CD14-positive monocyte (primary cell): ENCODE measurements around the gene TGFB1I1. TPM values are rescaled to one million over a fixed set of nuclear protein-coding genes. Genes with fewer than 3 reads are reported as not detected.
"Not testable (repeated sequence)": the region's sequence is repeated elsewhere in the genome, so short reads cannot be mapped to it uniquely, and the experiment has no call there.

Experiments used
- DNase-seq, 3 donors: peaks; one replicate each; pipeline ENCODE4 v3.0.0-alpha.2; 2011 to 2022
- H2AFZ ChIP-seq: 2 replicates; pipeline ENCODE4 v1.6.0; 2012; ENCODE audit warnings: mild to moderate bottlenecking, low read depth, low read length, inconsistent platforms; ENCODE audit not compliant: insufficient read depth, poor library complexity, severe bottlenecking
- H3K27ac ChIP-seq, 2 donors: 1 replicate in 1 of 2; 2 replicates in 1 of 2; pipeline ENCODE4 v1.5.1; 2012 to 2013; ENCODE audit warnings: low read length in 2 of 2, control low read depth in 1 of 2, inconsistent platforms in 1 of 2, low read depth in 1 of 2, mild to moderate bottlenecking in 1 of 2
- H3K27me3 ChIP-seq, 2 donors: one replicate each; pipeline versions ENCODE4 v1.6.0 to v1.6.1; 2011 to 2013; ENCODE audit warnings: low read length in 2 of 2; ENCODE audit not compliant: control insufficient read depth in 2 of 2, insufficient read depth in 2 of 2
- H3K36me3 ChIP-seq, 2 donors: replicated peaks in 1 of 2; 1 replicate in 1 of 2; 2 replicates in 1 of 2; pipeline versions ENCODE4 v1.5.1 to v1.6.1; 2012 to 2013; ENCODE audit warnings: low read length in 2 of 2, control low read depth in 1 of 2, inconsistent platforms in 1 of 2, mild to moderate bottlenecking in 1 of 2; ENCODE audit not compliant: insufficient read depth in 2 of 2, control insufficient read depth in 1 of 2
- H3K4me1 ChIP-seq, 2 donors: 1 replicate in 1 of 2; 2 replicates in 1 of 2; pipeline versions ENCODE4 v1.5.1 to v1.6.1; 2012 to 2013; ENCODE audit warnings: low read length in 2 of 2, control low read depth in 1 of 2, inconsistent platforms in 1 of 2, mild to moderate bottlenecking in 1 of 2, moderate library complexity in 1 of 2; ENCODE audit not compliant: insufficient read depth in 2 of 2, control insufficient read depth in 1 of 2
- H3K4me2 ChIP-seq: replicated peaks from 2 replicates; pipeline ENCODE3; 2012; ENCODE audit warnings: low read length, moderate library complexity, mild to moderate bottlenecking; ENCODE audit not compliant: poor library complexity, severe bottlenecking; ENCODE audit errors: extremely low read depth
- H3K4me3 ChIP-seq, 3 experiments: fragments of 200-600 bp in 1 of 3; sonication (generic) in 1 of 3; replicated peaks in 1 of 3; 1 replicate in 2 of 3; 2 replicates in 1 of 3; pipeline ENCODE4 v1.5.1; 2011 to 2013; ENCODE audit warnings: low read length in 3 of 3, mild to moderate bottlenecking in 3 of 3, control low read depth in 2 of 3, low read depth in 2 of 3, inconsistent platforms in 1 of 3, moderate library complexity in 1 of 3
- H3K79me2 ChIP-seq: 2 replicates; pipeline ENCODE4 v1.6.0; 2012; ENCODE audit warnings: mild to moderate bottlenecking, control low read depth, inconsistent platforms, low read length, moderate library complexity; ENCODE audit not compliant: insufficient read depth
- H3K9ac ChIP-seq: 2 replicates; pipeline ENCODE4 v1.6.0; 2017; ENCODE audit warnings: low read length, mild to moderate bottlenecking; ENCODE audit not compliant: insufficient read depth, poor library complexity, severe bottlenecking
- H3K9me3 ChIP-seq, 2 donors: replicated peaks in 1 of 2; 1 replicate in 1 of 2; 2 replicates in 1 of 2; pipeline versions ENCODE4 v1.5.1 to v1.6.1; 2012 to 2013; ENCODE audit warnings: low read length in 2 of 2, control low read depth in 1 of 2; ENCODE audit not compliant: control insufficient read depth in 1 of 2, insufficient read depth in 1 of 2
- H4K20me1 ChIP-seq: 2 replicates; pipeline ENCODE4 v1.6.0; 2012; ENCODE audit warnings: mild to moderate bottlenecking, low read length, control low read depth, moderate library complexity; ENCODE audit not compliant: insufficient read depth
- H3K27ac Mint-ChIP-seq, 7 donors: one replicate each; pipeline ENCODE4 v1.8.0; 2020; ENCODE audit warnings: mild to moderate bottlenecking in 7 of 7, mixed read lengths in 7 of 7, moderate library complexity in 6 of 7, inconsistent platforms in 2 of 7
- H3K27me3 Mint-ChIP-seq, 3 donors: one replicate each; pipeline ENCODE4 v1.8.0; 2021 to 2022; ENCODE audit warnings: low read depth in 3 of 3, mild to moderate bottlenecking in 3 of 3, mixed read lengths in 3 of 3, moderate library complexity in 3 of 3, inconsistent platforms in 1 of 3
- H3K36me3 Mint-ChIP-seq, 2 donors: one replicate each; pipeline ENCODE4 v1.8.0; 2020; ENCODE audit warnings: mixed read lengths in 2 of 2, inconsistent platforms in 1 of 2, mild to moderate bottlenecking in 1 of 2
- H3K4me1 Mint-ChIP-seq: one replicate; pipeline ENCODE4 v1.8.0; 2020; ENCODE audit warnings: mild to moderate bottlenecking, mixed read lengths
- H3K4me3 Mint-ChIP-seq, 2 donors: one replicate each; pipeline ENCODE4 v1.8.0; 2020; ENCODE audit warnings: mild to moderate bottlenecking in 2 of 2, mixed read lengths in 2 of 2, moderate library complexity in 1 of 2
- H3K9me3 Mint-ChIP-seq, 7 donors: one replicate each; pipeline ENCODE4 v1.8.0; 2020 to 2022; ENCODE audit warnings: mixed read lengths in 7 of 7, mild to moderate bottlenecking in 6 of 7, moderate library complexity in 6 of 7, inconsistent platforms in 2 of 7
- CTCF ChIP-seq: fragments of 200-600 bp; IDR thresholded peaks from one replicate; pipeline ENCODE4 v1.8.0; 2022; ENCODE audit warnings: antibody characterized with exemption, mild to moderate bottlenecking
- WGBS: methylation state at CpG from one replicate; pipeline ENCODE4 v1.1.5; 2013; ENCODE audit warnings: missing lambda C conversion rate; ENCODE audit not compliant: insufficient coverage; 5-methylcytosine and 5-hydroxymethylcytosine counted together
- intact Hi-C, 2 donors: fragments of 100-400 bp; cut with micrococcal nuclease; formaldehyde crosslinking; loops; one replicate each; pipeline versions ENCODE4 v1.15.0 to v1.15.1; 2023
- polyA plus RNA-seq, 3 donors: library from polyadenylated mRNA; depleted of rRNA in 1 of 3; unstranded in 2 of 3; stranded (reverse) in 1 of 3; fragments of 300-500 nt in 2 of 3; fragments of >200 nt in 1 of 3; fragmentation: Illumina TruSeq in 2 of 3; gene quantifications; 1 replicate in 2 of 3; 2 replicates in 1 of 3; pipeline ENCODE4 v1.2.3, GENCODE V29; 2012 to 2021

TGFB1I1 gene
- polyA plus RNA-seq, 3 donors: 0.11 to 0.16 TPM; not detected in 1

GRCh38 chr16:31441956-31442355, 30.0 kb upstream of the TGFB1I1 start:
- Histone ChIP-seq H3K4me3 (no peak overlapping the region), H3K4me1 (peaks cover 0 to 4% of the 10 kb centered on the region in 2 donors), H4K20me1 (no peaks in the 10 kb centered on the region), H3K27ac (no peak overlapping the region), H3K4me2 (no peak overlapping the region), H3K36me3 (no peaks in the 10 kb centered on the region), H3K9ac (no peak overlapping the region), H3K79me2 (no peaks in the 10 kb centered on the region), H2AFZ (no peak overlapping the region), H3K9me3 (no peaks in the 10 kb centered on the region), H3K27me3 (no peaks in the 10 kb centered on the region)
- no peak for TF ChIP-seq CTCF
- no peak overlapping the region for H3K27ac Mint-ChIP-seq
- peaks cover 2 to 11% (median 2%) of the 10 kb centered on the region in 3 donors for H3K27me3 Mint-ChIP-seq
- 85% methylated on average over 18 of the region's 34 CpGs for WGBS
- no peaks in the 10 kb centered on the region for H3K36me3 Mint-ChIP-seq
- peak overlapping the region; percentile 58 to 76 for H3K4me3 Mint-ChIP-seq
- H3K4me1 Mint-ChIP-seq: peaks cover 6% of the 10 kb centered on the region
- peaks cover 4 to 13% (median 4%) of the 10 kb centered on the region in 7 donors for H3K9me3 Mint-ChIP-seq
- no peak for DNase-seq
- intact Hi-C loops: loop anchor here (5.0 to 10.0 kb wide), 4 partner anchors 57 to 455 kb away; partner anchors contain the start of genes HSD3B7 (in 2 of the 2) and PYCARD (in 1 of the 2)

- WGBS: 100% methylated on average over 2 of the region's 6 CpGs
- not testable (repeated sequence) for H3K4me3 Mint-ChIP-seq, H3K4me2 ChIP-seq, H2AFZ ChIP-seq, H3K4me3 ChIP-seq, H3K36me3 ChIP-seq, H3K9ac ChIP-seq, H3K79me2 ChIP-seq, H3K9me3 ChIP-seq, DNase-seq, H3K4me1 ChIP-seq, H3K27ac ChIP-seq, H3K4me1 Mint-ChIP-seq, H4K20me1 ChIP-seq, H3K27me3 ChIP-seq, H3K36me3 Mint-ChIP-seq
- intact Hi-C loops: loop anchor here (10.0 kb wide), 2 partner anchors 61 to 271 kb away; no protein-coding TSS in a partner anchor
- peaks cover 4 to 11% (median 4%) of the 10 kb centered on the region in 7 donors for H3K9me3 Mint-ChIP-seq
- peak overlapping the region in 2 of 7 donors; percentile 28 to 61 for H3K27ac Mint-ChIP-seq
- H3K27me3 Mint-ChIP-seq: peaks cover 2 to 11% (median 2%) of the 10 kb centered on the region in 3 donors
Observed at GRCh38 chr16:31445931-31446330, 26.0 kb upstream of the TGFB1I1 start.
